ENCODE results near the gene MAMLD1.

GRCh38 chrX:150411656-150412055 is 48.5 kb downstream of the MAMLD1 start:
- TF ChIP-seq CTCF (IDR thresholded peaks at IDR 0.05) = no peak
- no peak for TF ChIP-seq POLR2A (IDR thresholded peaks at IDR 0.05)
